ENCODE data around the gene FAM110C. TPM values are rescaled to one million over a fixed set of nuclear protein-coding genes. Genes with fewer than 3 reads are reported as not detected.

FAM110C gene, protein sequence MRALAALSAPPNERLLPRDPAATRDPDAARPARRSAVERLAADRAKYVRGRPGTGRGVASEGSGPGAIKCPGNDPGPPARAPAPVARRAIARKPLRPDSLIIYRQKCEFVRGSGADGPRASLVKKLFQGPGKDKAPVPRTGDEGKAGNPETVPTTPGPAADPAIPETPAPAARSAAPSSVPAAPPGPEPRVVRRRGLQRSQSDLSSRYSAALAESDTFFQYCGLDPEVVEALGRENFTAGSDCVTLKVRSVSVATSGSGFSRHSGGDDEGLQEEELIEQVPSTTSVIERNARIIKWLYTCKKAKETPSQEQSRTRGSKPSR
- 0.26 TPM in 1 of 2 replicates, not detected in the other for total RNA-seq
- polyA plus RNA-seq: not detected in 2 replicates
- polyA plus RNA-seq (2012): not detected in 2 replicates
- not detected in 2 replicates for polyA minus RNA-seq (ENCODE audit: low replicate concordance)

DNA sequence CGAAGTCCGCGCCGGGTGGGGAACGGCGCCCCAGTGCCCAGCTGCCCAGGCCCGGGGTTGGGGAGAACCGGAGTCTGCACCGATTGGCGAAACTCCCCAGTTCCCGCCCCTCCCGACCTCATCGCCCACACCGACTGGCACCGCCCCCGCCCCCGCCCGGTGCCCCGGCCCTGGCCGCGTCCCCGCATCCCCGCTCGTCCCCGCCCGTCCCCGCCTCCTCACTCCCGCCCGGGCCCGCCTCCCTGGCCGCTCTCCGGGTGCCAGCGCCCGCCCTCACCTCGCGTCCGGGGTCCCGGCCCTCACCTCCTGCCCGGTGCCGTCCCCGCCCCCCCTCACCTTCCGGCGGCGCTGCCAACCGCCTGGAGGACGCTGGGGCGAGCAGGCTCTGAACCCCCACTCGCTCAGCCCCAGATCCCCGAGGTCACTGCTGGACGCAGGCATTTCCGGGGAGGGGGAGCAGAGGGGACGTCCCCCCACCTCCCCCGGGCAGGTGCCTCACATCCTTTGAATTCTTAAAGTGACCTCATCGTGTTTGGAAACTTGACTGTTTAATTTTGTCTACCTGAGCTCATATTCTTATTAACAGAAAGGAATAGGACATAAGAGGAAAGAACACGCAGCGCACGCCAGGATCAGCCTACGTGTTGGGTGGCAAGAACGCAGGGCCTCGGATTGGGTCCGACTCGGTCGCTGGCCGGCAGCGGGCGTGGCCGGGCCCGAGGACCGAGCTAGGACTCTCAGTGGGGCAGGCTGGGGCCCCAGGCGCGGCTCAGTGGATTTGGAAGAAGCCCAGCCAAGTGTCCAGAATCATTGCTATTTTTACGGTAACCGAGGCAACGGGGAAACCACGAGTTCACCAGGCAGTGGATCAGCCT is at the start of gene FAM110C:
Gene FAM110C (minus strand): TSS at position 35 of the 875 bp plus-strand sequence. CDS start 120 bp downstream, outside the sequence.
- TF ChIP-seq EZH2 (IDR thresholded peaks at IDR 0.05; ENCODE audit: low read length, missing control alignments): no peak
- TF ChIP-seq, protein P1, sequence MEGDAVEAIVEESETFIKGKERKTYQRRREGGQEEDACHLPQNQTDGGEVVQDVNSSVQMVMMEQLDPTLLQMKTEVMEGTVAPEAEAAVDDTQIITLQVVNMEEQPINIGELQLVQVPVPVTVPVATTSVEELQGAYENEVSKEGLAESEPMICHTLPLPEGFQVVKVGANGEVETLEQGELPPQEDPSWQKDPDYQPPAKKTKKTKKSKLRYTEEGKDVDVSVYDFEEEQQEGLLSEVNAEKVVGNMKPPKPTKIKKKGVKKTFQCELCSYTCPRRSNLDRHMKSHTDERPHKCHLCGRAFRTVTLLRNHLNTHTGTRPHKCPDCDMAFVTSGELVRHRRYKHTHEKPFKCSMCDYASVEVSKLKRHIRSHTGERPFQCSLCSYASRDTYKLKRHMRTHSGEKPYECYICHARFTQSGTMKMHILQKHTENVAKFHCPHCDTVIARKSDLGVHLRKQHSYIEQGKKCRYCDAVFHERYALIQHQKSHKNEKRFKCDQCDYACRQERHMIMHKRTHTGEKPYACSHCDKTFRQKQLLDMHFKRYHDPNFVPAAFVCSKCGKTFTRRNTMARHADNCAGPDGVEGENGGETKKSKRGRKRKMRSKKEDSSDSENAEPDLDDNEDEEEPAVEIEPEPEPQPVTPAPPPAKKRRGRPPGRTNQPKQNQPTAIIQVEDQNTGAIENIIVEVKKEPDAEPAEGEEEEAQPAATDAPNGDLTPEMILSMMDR (conservative IDR thresholded peaks at IDR 0.05 in 1 of 2, IDR thresholded peaks at IDR 0.05 in 1 of 2; ENCODE audit: low read depth in 1 of 2, low read length in 2 of 2): no peak
- Histone ChIP-seq H3K4me1 (ENCODE audit: control insufficient read depth, extremely low read depth, insufficient read depth, low read length) (no peaks in the 10 kb centered on the region), H3K4me2 (ENCODE audit: extremely low read depth, insufficient read depth, low read length) (no peak within 1 kb of the TSS), H2AFZ (ENCODE audit: low read length) (no peak within 1 kb of the TSS), H3K79me2 (ENCODE audit: control insufficient read depth, insufficient read depth, low read length) (no peaks in the 10 kb centered on the region), H3K27ac (ENCODE audit: insufficient read depth, low read length) (no peak within 1 kb of the TSS), H3K9me3 (ENCODE audit: control insufficient read depth, insufficient read depth, low read depth, low read length) (no peaks in the 10 kb centered on the region), H3K4me3 (replicated peaks in 1 of 4; ENCODE audit: control extremely low read depth in 1 of 4, insufficient read depth in 1 of 4, low read depth in 3 of 4, low read length in 4 of 4) (peak within 1 kb of the TSS in 1 of 4 experiments; percentile 24), H3K9ac (ENCODE audit: insufficient read depth, low read length) (no peak within 1 kb of the TSS), H3K27me3 (ENCODE audit: control insufficient read depth, insufficient read depth, low read length) (no peaks in the 10 kb centered on the region), H4K20me1 (ENCODE audit: control insufficient read depth, extremely low read depth, insufficient read depth, low read length) (no peaks in the 10 kb centered on the region), H3K36me3 (ENCODE audit: control insufficient read depth, insufficient read depth, low read length) (no peaks in the 10 kb centered on the region)
- DNase-seq (ENCODE audit: low read depth in 2 of 2): peak; percentile 16 to 22

DNA sequence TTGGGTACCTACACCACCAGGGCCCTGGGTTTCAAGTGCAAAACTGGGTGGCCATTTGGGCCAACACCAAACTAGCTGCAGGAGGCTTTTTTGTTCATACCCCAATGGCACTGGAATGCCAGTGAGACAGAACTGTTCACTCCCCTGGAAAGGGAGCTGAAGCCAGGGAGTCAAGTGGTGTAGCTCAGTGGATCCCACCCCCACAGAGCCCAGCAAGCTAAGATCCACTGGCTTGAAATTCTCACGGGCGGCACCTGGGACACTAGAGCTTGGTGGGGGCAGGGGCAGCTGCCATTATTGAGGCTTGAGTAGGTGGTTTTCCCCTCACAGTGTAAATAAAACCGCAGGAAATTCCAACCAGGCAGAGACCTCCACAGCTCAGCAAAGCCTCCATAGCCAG is 46.0 kb upstream of the FAM110C start:
- no peak overlapping the region for H2AFZ ChIP-seq (ENCODE audit: low read length)
- no peak overlapping the region for H3K27ac ChIP-seq (ENCODE audit: insufficient read depth, low read length)
- H3K9ac ChIP-seq (ENCODE audit: insufficient read depth, low read length): no peak overlapping the region
- no peak overlapping the region for H3K4me2 ChIP-seq (ENCODE audit: extremely low read depth, insufficient read depth, low read length)
- TF ChIP-seq, protein P1 (conservative IDR thresholded peaks at IDR 0.05 in 1 of 2, IDR thresholded peaks at IDR 0.05 in 1 of 2; ENCODE audit: low read depth in 1 of 2, low read length in 2 of 2): no peak
- no peak for TF ChIP-seq EZH2 (IDR thresholded peaks at IDR 0.05; ENCODE audit: low read length, missing control alignments)
- no peak for DNase-seq (ENCODE audit: low read depth in 2 of 2)
- no peaks in the 10 kb centered on the region for H4K20me1 ChIP-seq (ENCODE audit: control insufficient read depth, extremely low read depth, insufficient read depth, low read length)
- no peak overlapping the region for H3K4me3 ChIP-seq (replicated peaks in 1 of 4; ENCODE audit: control extremely low read depth in 1 of 4, insufficient read depth in 1 of 4, low read depth in 3 of 4, low read length in 4 of 4)
- H3K27me3 ChIP-seq (ENCODE audit: control insufficient read depth, insufficient read depth, low read length): no peaks in the 10 kb centered on the region
- no peaks in the 10 kb centered on the region for H3K9me3 ChIP-seq (ENCODE audit: control insufficient read depth, insufficient read depth, low read depth, low read length)
- H3K4me1 ChIP-seq (ENCODE audit: control insufficient read depth, extremely low read depth, insufficient read depth, low read length): no peaks in the 10 kb centered on the region
- no peaks in the 10 kb centered on the region for H3K79me2 ChIP-seq (ENCODE audit: control insufficient read depth, insufficient read depth, low read length)
- H3K36me3 ChIP-seq (ENCODE audit: control insufficient read depth, insufficient read depth, low read length): no peaks in the 10 kb centered on the region
